C4-2B (cell line): ENCODE results near the gene FHDC1.

Source experiments
- H3K27ac ChIP-seq: fragments of 450-650 bp; 2 replicates; pipeline ENCODE4 v1.5.1; 2017
- CTCF ChIP-seq: fragments of 450-650 bp; conservative IDR thresholded peaks from 2 replicates; pipeline ENCODE4 v1.5.1; 2017; ENCODE audit warnings: mild to moderate bottlenecking
- ZFX ChIP-seq: fragments of 450-650 bp; IDR thresholded peaks from 2 replicates; pipeline ENCODE4 v1.6.1; 2017

The FHDC1 gene

GRCh38 chr4:152935143-152935542 is 980 bp upstream of the FHDC1 start:
- TF ChIP-seq CTCF = no peak; the same call in none of the 2 replicates
- no peak for TF ChIP-seq ZFX
- peak overlapping the region; percentile 87 for H3K27ac ChIP-seq

- TF ChIP-seq ZFX (no peak), CTCF (no peak)
- H3K27ac ChIP-seq = peak overlapping the region; percentile 87
Observed at GRCh38 chr4:152936446-152937335, 568 bp downstream of the FHDC1 start.

GRCh38 chr4:152937336-152938236 is 1.5 kb downstream of the FHDC1 start:
- H3K27ac ChIP-seq = peak overlapping the region; percentile 87
- no peak for TF ChIP-seq CTCF
- no peak for TF ChIP-seq ZFX

- TF ChIP-seq CTCF (no peak), ZFX (no peak)
- H3K27ac ChIP-seq = peak overlapping the region; percentile 87
Observed at GRCh38 chr4:152938237-152938947, 2.3 kb downstream of the FHDC1 start.

- TF ChIP-seq CTCF (no peak), ZFX (no peak)
- H3K27ac ChIP-seq = no peak overlapping the region
Observed at GRCh38 chr4:152939621-152940020, 3.5 kb downstream of the FHDC1 start.

GRCh38 chr4:152940461-152940860 is 4.3 kb downstream of the FHDC1 start:
- no peak for TF ChIP-seq CTCF
- no peak for TF ChIP-seq ZFX

More at GRCh38 chr4:152940461-152940860, 4.3 kb downstream of the FHDC1 start:
- no peak overlapping the region for H3K27ac ChIP-seq
